Measurements from ENCODE around the gene RGMB.

GRCh38 chr5:98825582-98826375, 52.3 kb downstream of the RGMB start:
- TF ChIP-seq TEAD4 (IDR thresholded peaks at IDR 0.05) (no peak), YY1 (IDR thresholded peaks at IDR 0.05; ENCODE audit: low read depth) (no peak), CEBPB (IDR thresholded peaks at IDR 0.05) (no peak)

Data from Ishikawa (cell line).